GM21381 (cell line): ENCODE results near the gene RAP2A.

Experiments used
- ATAC-seq: cut with Tn5 transposase; IDR thresholded peaks from one replicate; pipeline ENCODE4 v1.9.1; 2021; ENCODE audit warnings: mild to moderate bottlenecking, moderate library complexity; ENCODE audit not compliant: unreplicated experiment

RAP2A gene

GRCh38 chr13:97492684-97493371 lies 58.9 kb downstream of the RAP2A start:
- ATAC-seq = no peak

GRCh38 chr13:97493456-97493855 lies 59.5 kb downstream of the RAP2A start:
- no peak for ATAC-seq

DNA sequence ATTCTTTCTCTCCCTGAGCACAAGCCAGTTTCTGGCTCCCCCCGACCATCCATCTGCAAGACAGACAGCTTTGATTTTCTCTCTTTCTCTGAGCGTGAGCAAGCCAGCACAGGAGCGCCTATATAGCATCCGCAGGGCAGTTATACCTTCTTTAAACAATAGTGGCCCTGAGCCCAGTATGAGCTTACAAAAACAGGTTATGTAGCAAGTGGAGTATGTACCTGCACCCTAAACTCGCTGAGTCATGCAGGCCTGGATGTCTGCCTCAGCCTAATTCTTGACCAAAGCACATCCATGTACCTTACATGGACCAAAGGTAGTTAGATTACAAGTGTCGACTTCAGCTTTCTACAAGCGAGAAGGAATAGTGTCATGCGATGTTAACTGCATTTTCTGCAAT lies 61.7 kb downstream of the RAP2A start:
- no peak for ATAC-seq

GRCh38 chr13:97496511-97496910 lies 62.5 kb downstream of the RAP2A start:
- ATAC-seq = no peak

GRCh38 chr13:97497400-97497799 lies 63.4 kb downstream of the RAP2A start:
- no peak for ATAC-seq

GRCh38 chr13:97498419-97498818 lies 64.5 kb downstream of the RAP2A start:
- no peak for ATAC-seq

DNA sequence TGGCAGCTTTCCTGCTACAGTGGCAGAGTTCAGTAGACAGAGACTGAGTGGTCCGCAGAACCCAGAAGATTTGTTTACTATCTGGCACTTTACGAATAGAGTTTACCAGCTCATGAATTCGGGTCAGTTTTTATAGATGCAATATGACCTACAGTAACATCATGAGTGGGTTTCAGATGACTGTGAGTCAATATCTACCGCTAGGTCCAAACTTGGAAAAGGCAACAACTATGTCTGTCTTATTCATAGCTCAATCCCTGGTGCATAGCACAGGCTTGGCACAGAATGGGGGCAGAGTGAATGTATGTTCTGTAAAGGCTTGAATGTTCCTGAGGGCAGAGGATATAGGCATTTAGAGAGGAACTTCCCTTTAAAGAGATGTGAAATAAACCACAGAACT lies 65.2 kb downstream of the RAP2A start:
- no peak for ATAC-seq

DNA sequence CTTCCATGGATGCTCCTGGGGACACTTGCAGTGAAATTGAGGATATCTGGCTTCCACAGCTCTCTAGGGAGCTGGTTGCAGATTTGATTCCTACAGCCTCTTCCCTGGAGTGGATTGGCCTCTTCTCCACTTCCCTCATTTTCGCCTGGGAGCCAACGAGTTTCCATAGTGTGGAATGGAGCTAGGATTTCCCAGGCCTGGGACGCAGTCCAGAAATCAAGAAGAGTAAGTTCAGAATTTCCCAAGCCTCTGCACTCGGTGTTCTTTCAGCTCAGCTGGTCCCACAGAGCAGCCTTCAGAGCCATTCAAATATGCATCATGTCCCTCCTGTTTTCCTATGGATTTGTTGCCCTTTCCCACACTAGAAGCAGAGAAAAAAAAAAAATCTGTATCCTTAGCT lies 68.2 kb downstream of the RAP2A start:
- ATAC-seq = no peak

- ATAC-seq = no peak
These were observed 68.7 kb downstream of the RAP2A start for GRCh38 chr13:97502706-97503105.

DNA sequence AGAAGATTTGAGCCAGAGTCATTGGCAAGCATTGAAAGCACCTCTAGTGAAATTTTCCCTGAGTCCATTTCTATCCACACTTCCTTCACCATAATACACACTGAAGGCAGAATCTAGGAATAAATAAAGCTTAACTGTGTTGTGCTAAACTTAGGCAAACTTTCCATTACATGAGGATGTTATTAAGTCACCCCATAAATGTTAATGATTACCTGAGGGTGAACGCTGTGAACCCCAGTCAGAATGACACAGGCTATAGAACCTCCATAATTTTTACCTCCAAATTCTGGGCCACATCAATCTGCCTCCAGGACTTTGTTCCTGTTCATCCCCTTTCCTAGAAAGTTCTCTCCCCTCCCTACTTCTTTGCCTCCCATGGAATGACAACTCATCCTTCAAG lies 71.0 kb downstream of the RAP2A start:
- ATAC-seq = no peak

DNA sequence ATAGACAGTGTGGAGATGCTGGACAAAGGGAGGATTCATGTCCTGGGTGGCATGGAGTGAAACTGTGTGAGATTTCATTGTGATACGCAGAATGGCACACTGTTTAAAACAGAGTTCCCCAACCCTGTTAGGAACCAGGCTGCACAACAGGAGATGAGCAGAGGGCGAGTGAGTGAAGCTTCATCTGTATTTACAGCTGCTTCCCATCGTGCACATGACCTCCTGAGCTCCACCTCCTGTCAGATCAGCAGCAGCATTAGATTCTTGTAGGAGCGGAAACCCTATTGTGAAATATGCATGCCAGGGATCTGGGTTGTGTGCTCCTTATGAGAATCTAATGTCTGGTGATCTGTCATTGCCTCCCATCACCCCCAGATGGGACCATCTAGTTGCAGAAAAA lies 72.5 kb downstream of the RAP2A start:
- no peak for ATAC-seq

DNA sequence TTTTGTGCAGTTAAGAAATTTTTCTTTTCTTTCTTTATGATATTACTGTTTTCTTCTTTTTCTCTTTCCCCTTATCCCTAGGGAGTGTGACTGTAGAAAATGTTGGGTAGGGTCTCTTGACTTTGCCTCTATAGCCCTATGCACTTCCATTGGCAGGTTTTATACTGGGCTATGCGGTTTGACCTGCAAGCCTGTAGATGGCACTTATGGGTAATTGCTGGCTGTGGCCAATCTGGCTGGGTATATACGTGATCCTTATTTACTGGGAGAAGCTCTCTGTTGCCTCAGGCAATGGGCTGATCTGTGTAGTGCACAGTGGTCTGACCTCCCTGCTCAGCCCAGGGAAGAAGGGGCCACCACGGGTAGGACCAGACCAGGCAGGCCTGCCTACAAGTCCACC lies 78.8 kb downstream of the RAP2A start:
- no peak for ATAC-seq

DNA sequence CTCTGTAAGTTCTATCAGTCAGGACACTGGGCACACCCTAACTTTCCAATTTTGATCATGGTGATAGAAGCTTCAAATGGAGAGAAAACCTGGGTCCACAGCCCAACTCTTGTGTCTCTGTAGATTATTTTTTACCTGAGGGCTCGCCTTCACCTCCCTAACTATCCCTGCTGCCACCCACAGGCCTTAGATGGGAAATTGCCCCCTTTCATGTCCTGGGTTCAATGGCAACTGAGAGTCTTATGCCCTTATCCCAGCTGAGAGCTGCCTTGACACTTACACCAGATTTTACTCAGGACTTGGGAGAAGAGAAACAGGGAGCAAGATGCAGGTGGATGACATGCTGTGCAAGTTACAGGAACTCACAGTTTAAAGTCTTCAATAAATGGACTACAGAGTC lies 81.7 kb downstream of the RAP2A start:
- ATAC-seq = no peak

DNA sequence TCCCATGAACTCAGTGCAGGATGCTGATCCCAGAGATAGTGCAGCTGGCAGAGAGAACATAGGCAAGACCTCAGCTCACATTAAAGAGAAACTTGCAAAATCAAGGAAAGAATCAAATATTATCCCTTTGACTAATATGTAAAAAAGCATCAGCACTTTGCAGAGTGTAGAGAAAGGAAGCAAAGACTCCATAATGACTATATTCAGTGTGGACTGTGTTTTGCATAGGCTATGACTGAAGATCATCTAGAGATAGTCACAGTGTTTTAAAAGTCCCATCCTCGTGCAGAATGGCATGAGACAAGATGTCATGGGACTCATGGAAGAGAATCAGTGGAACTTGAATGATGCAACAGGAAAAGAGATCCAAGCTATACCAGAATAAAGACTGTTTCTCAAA lies 84.0 kb downstream of the RAP2A start:
- no peak for ATAC-seq
